ENCODE results near the gene COX8A. TPM values are rescaled to one million over a fixed set of nuclear protein-coding genes. Genes with fewer than 3 reads are reported as not detected.

The COX8A gene
- total RNA-seq, 2 experiments from 2014 or later, result 450 to 466 TPM

DNA sequence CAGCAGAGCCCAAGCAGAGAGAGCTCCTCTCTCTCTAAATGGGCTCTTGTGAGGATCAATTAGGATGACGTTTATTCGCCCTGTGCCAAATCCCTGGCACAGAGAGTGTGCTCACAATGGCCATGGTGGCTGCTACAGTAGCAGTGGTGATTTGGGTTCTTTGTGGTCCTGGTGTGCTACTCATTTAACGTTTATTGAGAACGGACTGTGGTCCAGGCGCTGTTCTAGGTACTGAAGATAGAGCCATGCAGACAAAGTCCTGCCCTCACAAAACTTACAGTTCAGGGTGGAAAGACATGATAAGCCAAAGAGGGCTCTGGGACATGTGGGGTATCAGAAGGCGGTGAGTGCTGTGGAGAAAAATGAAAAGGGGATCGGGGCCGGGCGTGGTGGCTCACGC, 17.1 kb downstream of the COX8A start:
- Mint-ChIP-seq H3K36me3 (peaks cover 26% of the 10 kb centered on the region), H3K4me3 (no peak overlapping the region), H3K4me1 (peaks cover 18% of the 10 kb centered on the region), H3K27ac (no peak overlapping the region), H3K27me3 (no peaks in the 10 kb centered on the region), H3K9me3 (no peaks in the 10 kb centered on the region)
- DNase-seq, result no peak

DNA sequence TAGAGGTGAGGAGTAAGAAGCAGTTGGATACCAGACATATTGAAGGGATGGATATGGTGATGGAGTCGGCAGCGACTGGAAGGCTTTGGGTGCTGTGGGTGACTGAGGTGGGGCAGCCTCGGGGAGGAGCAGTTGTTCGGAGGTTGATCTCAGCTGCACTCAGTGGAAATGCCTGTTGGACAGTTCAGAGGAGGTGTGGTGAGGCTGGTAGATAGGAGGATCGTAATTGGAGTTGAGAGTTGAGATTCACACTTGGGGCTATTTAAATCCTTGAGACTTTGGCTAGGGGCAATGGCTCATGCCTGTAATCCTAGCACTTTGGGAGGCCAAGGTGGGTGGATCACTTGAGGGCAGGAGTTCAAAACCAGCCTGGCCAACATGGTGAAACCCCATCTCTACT, 18.7 kb downstream of the COX8A start:
- DNase-seq, result no peak
- Mint-ChIP-seq H3K27ac (no peak overlapping the region), H3K4me1 (peaks cover 9% of the 10 kb centered on the region), H3K9me3 (no peaks in the 10 kb centered on the region), H3K36me3 (peaks cover 33% of the 10 kb centered on the region), H3K27me3 (no peaks in the 10 kb centered on the region), H3K4me3 (no peak overlapping the region)

DNA sequence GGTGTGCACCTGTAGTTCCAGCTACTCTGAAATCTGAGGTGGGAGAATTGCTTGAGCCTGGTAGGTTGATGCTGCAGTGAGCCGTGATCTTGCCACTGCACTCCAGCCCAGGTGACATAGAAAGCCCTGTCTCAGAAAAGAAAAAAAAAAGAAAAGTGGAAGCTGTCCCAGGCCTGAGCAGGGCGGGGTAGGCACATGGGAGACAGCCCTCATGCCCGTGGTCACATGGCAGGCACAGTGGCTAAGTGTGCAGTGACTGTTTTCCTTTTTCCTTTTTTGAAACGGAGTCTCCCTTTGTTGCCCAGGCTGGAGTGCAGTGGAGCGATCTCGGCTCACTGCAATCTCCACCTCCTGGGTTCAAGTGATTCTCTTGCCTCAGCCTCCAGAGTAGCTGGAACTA, 19.6 kb downstream of the COX8A start:
- Mint-ChIP-seq H3K9me3 (no peaks in the 10 kb centered on the region), H3K27me3 (peaks cover 2% of the 10 kb centered on the region), H3K4me1 (peaks cover 5% of the 10 kb centered on the region), H3K4me3 (no peak overlapping the region), H3K27ac (no peak overlapping the region), H3K36me3 (peaks cover 30% of the 10 kb centered on the region)
- no peak for DNase-seq

DNA sequence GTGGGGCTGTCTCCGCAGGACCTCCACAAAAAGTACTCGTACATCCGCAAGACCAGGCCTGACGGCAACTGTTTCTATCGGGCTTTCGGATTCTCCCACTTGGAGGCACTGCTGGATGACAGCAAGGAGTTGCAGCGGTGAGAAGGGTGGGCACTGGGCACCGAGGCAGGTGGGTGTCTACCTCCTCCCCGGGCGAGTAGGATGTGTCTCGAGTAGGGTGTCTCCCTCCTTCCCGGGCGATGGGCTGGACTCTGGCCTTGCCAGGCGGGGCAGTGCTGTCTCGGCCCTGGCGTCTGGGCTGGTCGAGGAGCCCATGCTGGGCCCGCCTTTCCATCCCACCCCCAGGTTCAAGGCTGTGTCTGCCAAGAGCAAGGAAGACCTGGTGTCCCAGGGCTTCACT, 22.1 kb downstream of the COX8A start:
- Mint-ChIP-seq H3K36me3 (peaks cover 22% of the 10 kb centered on the region), H3K27ac (no peak overlapping the region), H3K4me1 (peaks cover 3% of the 10 kb centered on the region), H3K9me3 (no peaks in the 10 kb centered on the region), H3K27me3 (peaks cover 2% of the 10 kb centered on the region), H3K4me3 (no peak overlapping the region)
- no peak for DNase-seq

DNA sequence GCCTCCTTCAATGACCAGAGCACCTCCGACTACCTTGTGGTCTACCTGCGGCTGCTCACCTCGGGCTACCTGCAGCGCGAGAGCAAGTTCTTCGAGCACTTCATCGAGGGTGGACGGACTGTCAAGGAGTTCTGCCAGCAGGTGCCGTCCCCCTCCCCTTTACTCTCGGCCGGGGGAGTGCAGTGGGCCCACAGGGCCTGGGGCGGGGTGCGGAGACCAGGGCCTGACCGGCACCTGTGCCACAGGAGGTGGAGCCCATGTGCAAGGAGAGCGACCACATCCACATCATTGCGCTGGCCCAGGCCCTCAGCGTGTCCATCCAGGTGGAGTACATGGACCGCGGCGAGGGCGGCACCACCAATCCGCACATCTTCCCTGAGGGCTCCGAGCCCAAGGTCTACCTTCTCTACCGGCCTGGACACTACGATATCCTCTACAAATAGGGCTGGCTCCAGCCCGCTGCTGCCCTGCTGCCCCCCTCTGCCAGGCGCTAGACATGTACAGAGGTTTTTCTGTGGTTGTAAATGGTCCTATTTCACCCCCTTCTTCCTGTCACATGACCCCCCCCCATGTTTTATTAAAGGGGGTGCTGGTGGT, 22.8 kb downstream of the COX8A start:
- H3K4me3 Mint-ChIP-seq, result no peak overlapping the region
- peaks cover 2% of the 10 kb centered on the region for H3K27me3 Mint-ChIP-seq
- DNase-seq, result no peak
- peaks cover 1% of the 10 kb centered on the region for H3K4me1 Mint-ChIP-seq
- no peaks in the 10 kb centered on the region for H3K9me3 Mint-ChIP-seq
- peaks cover 18% of the 10 kb centered on the region for H3K36me3 Mint-ChIP-seq
- no peak overlapping the region for H3K27ac Mint-ChIP-seq

DNA sequence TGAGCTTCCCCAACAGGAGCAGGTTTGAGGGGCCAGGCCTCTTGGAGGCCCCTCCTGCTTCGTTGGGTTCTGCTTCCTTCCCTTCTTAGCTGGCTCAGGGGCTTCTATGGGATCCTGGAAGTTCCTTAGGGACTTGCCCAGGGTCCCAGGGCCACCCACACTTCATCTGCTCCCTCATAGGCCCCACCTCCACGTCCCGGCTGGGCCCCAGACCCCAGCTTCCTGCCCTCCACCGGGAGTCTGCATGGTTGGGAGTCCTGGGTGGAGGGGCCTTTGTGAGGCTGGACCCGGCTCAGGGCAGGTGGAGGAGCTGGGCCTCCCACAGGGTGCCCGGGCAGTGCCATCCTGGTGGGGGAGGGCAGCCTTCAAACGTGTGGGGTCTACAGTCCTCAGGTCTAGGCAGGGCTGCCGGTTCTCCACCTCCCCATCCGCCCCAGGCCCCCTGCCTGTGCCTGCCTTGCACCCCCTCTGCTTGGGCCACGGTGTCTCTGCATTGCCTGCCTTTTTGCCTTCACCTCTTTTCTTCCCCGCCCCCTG, 23.4 kb downstream of the COX8A start:
- no peak for DNase-seq
- peaks cover 1% of the 10 kb centered on the region for H3K4me1 Mint-ChIP-seq
- H3K4me3 Mint-ChIP-seq, result no peak overlapping the region
- H3K36me3 Mint-ChIP-seq, result peaks cover 17% of the 10 kb centered on the region
- H3K27me3 Mint-ChIP-seq, result peaks cover 2% of the 10 kb centered on the region
- no peak overlapping the region for H3K27ac Mint-ChIP-seq
- no peaks in the 10 kb centered on the region for H3K9me3 Mint-ChIP-seq

DNA sequence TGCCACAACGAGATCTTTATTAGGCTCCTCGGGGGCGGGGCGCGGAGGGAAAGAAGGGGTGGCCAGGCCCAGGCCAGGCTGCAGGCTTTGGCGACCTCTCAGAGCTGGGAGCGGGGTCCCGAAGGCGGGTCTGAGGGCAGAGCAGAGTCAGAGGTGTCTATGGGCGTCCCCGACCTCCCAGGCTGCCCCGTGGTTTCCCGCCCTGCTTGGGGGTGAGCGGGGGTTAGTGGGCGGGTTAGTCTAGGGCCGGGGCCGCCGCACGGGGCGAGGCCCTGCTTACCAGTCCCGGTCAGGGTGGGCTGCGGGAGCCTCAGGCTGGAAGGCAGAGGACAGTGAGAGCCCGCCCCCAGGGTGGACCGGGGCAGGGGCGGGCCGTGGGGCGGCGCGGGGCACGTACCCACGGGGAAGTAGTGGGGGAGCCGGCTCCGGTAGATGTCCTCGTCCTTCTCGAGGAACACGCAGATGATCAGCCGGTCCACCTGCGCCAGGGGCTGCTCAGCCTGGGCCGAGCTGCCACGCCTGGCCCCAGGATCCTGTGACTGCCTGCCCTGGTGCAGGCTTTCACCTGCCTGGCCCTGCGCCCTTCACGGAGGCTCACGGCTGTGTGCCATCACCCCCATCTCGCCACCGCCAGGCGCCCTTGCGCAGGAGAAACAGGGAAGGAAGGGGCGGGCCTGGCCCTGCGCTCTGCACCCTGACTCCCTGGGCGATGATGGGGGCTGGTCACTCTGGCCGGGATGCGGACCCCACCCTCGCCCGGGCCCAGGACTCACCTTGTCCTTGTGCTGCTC, 24.3 kb downstream of the COX8A start:
- H3K4me3 Mint-ChIP-seq, result no peak overlapping the region
- no peak overlapping the region for H3K27ac Mint-ChIP-seq
- H3K36me3 Mint-ChIP-seq, result peaks cover 15% of the 10 kb centered on the region
- peaks cover 1% of the 10 kb centered on the region for H3K4me1 Mint-ChIP-seq
- peaks cover 2% of the 10 kb centered on the region for H3K27me3 Mint-ChIP-seq
- DNase-seq, result no peak
- no peaks in the 10 kb centered on the region for H3K9me3 Mint-ChIP-seq

DNA sequence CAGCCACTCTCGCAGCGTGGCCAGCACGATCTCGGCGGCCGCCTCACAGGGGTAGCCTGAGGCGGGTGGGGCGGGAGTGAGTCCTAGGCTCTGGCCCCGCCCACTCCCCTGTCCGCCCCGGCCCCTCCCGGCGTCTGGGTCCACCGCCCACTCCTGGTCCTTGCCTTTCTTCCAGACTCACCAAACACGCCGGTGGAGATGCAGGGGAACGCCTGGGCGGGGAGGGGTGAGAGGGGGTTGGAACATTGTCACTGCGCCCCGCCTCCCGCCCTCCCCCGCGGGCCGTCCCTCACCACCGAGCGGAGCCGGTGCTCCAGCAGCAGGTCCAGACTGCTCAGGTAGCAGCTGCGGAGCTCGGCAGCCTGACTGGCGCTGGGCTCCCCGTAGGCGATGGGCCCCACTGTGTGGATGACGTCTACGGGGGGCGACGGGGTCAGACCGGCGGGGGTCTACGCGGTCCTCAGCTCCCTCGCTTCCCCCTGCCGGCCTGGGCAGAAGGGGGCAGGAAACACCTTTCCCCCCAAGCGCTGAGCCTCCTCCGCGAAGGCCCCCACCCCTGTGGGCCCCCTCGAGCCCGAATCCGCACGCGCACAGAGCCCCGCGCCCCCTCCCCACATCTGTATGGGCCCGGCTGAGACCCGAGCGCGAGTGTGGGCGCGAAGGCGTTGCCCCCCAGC, 25.1 kb downstream of the COX8A start:
- H3K36me3 Mint-ChIP-seq, result peaks cover 13% of the 10 kb centered on the region
- no peak overlapping the region for H3K4me3 Mint-ChIP-seq

DNA sequence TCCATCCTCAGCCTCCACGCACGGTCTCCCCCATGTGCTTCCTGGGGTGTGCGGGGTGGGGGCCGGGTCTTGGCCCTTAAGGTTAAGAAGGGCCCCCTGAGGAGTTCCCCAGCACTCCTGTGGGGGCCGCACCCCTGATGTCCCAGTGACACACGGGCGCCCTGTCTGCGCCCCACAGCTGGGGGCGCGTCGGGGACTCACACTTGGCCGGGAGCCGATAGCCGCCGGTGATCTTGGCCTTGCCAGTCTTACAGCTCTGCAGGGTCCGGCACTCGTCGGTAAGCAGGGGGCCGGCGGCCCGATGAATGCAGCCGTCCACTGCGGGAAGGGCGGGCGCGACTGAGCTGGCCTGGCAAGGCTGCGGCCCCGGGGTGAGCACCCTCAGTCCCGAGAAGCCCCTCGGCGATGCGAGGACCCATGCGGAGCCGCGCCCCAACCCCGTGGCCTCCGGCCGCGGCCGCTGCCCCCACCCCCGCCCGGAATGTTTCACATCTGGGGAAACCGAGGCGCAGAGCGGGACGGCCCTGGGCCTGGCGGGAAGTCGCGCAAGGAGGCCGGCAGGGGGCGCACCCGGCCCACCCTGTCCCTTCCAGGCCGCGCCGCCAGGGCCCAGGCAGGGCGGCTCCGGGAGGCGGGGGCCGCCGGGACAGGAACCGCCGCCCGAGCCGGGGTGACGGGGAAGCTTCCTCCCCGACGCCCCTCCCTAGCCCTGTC, 25.8 kb downstream of the COX8A start:
- Mint-ChIP-seq H3K36me3 (peaks cover 13% of the 10 kb centered on the region), H3K27me3 (peaks cover 5% of the 10 kb centered on the region), H3K27ac (no peak overlapping the region), H3K4me1 (no peaks in the 10 kb centered on the region), H3K9me3 (no peaks in the 10 kb centered on the region), H3K4me3 (peak overlapping the region; percentile 14)
- DNase-seq, result peak; percentile 84

More for the DNA sequence above, 25.1 kb downstream of the COX8A start:
- H3K9me3 Mint-ChIP-seq, result no peaks in the 10 kb centered on the region
- peak; percentile 70 for DNase-seq
- H3K27ac Mint-ChIP-seq, result no peak overlapping the region
- H3K4me1 Mint-ChIP-seq, result no peaks in the 10 kb centered on the region
- peaks cover 2% of the 10 kb centered on the region for H3K27me3 Mint-ChIP-seq

DNA sequence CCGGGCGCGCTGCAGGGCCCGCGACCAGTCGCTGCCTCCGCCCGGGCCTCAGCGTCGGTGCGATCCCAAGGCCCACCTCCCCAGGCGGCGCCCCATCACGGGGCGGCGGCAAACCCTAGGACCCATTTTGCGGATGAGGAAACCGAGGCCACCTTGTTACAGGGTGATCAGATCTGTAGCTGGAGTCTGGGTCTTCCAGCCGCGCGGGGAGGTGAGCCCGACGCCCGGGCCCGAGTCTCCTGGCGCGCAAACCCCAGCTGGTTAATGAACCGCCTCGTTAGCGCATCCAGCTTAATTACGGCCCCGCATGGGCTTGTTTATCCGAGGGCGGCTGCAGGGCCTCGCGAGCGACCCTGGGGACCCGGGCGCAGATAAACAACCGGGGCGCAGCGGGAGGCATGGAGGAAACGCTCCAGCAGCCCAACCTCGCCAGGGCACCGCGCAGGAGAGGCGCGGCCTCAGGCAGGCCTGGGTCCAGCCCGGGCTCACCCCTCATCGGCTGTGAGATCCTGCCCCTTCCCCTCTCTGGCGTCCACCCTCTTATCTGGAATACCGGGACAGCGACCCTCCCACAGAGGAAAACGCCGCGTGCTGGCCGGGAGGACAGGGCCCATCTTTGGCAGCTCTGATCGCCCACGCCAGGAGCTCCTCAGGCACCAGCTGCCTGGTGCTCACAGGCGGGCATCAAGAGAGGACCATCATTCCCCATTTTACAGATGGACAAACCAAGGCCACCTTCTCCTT, 26.5 kb downstream of the COX8A start:
- H3K27ac Mint-ChIP-seq, result no peak overlapping the region
- H3K4me3 Mint-ChIP-seq, result no peak overlapping the region
- no peaks in the 10 kb centered on the region for H3K9me3 Mint-ChIP-seq
- peaks cover 13% of the 10 kb centered on the region for H3K36me3 Mint-ChIP-seq
- no peaks in the 10 kb centered on the region for H3K4me1 Mint-ChIP-seq
- DNase-seq, result no peak
- peaks cover 5% of the 10 kb centered on the region for H3K27me3 Mint-ChIP-seq

DNA sequence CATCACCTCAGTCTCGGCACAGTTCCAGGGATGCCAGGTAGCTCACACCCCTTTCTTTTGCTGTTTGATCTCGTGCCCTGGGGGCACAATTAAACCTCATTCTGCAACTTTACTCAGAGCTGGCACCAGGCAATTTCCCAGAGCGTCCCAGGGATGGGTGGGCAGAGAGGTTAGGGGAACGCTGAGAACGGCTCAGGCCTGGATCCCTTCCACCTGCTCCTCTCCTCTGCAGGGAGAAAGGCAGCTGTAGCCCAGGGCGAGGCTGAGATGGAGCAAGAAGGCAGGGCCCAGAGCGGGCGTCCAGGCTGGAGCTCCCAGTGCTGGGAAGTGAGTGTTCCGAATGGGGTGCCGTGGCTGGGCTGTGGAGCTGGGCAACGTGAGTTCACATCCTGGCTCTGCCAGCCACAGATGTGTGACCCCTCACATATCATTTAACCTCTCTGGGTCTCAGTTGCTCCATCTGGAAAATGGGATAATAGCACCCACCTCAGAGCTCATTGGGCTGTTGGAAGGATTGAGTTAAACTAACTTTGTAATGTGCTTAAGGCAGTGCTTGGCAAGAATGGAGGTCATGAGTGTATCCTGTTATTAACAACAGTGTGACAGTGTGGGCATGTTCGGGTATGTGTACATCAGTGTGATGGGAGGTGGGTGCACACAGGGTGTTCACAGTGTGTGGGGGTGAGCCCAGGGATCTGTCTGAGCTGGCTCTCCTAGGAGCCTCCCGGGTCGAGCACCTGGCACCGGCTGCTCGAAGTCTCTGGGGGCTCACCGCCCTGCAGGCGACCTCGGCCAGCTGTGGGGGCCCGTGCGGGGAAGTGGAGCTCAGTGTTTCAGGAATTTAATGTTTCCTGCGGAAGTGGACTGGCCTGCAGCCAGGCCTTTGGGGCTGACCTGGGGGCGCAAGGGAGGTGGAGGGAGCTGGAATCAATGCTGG, 27.3 kb downstream of the COX8A start:
- H3K9me3 Mint-ChIP-seq, result no peaks in the 10 kb centered on the region
- peaks cover 13% of the 10 kb centered on the region for H3K27me3 Mint-ChIP-seq
- H3K36me3 Mint-ChIP-seq, result peaks cover 13% of the 10 kb centered on the region
- no peak overlapping the region for H3K4me3 Mint-ChIP-seq
- no peaks in the 10 kb centered on the region for H3K4me1 Mint-ChIP-seq
- no peak overlapping the region for H3K27ac Mint-ChIP-seq
- no peak for DNase-seq

DNA sequence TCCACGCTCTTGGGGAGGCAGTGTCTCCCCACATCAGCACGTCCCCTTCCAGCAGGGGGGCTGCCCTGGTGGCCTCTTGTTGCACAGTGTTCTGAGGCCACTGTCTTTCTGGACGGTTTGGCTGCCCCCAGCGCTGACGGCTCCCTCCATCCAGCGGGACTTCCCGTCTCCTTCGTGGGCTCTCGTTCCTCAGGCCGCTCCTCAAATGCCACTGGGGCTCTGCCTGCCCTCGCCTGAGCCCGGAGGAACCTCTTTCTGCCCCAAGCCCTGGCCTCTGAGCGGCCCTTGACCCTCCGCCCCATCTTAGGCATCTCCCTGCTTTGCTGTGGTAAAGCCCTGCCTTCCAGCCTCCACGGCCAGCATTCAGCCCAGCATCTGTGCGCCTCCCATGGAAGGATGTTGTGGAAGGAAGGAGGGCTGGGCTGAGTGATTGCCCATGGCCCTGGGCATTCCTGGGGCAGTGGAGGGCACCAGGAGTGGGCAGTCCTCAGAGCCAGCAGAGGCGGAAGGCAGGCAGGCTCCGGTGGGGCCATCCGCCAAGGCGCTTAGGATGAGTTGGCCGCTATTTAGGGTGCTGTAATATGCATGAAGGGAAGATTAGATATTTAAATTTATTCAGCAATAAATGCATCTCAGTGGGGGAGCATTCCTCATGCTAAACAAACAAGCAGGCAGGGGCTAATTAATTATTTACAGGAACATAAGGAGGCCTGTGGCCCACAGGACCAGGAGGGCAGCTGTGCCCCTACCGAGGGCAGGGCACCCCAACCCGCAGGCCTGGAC, 29.6 kb downstream of the COX8A start:
- H3K27ac Mint-ChIP-seq, result no peak overlapping the region
- no peak overlapping the region for H3K4me3 Mint-ChIP-seq
- no peak for DNase-seq
- no peaks in the 10 kb centered on the region for H3K36me3 Mint-ChIP-seq
- H3K9me3 Mint-ChIP-seq, result no peaks in the 10 kb centered on the region
- H3K27me3 Mint-ChIP-seq, result peaks cover 31% of the 10 kb centered on the region
- peaks cover 12% of the 10 kb centered on the region for H3K4me1 Mint-ChIP-seq

DNA sequence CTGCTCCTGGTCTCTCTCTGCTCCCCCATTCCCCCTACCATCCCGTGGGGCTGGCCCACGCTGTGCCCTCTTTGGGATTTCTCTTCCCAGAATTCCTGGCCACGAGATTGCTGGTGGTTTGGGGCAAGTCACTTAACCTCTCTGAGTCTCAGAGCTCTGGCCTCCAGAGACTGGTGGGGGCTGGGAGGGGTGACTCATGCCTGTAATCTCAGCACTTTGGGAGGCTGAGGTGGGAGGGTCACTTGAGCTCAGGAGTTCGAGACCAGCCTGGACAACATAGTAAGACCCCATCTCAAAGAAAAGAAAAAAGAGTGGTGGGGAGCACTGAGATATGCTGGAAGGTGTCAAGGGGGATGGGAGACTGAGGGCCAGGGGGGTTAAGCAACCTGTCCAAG, 30.2 kb downstream of the COX8A start:
- Mint-ChIP-seq H3K4me1 (peaks cover 12% of the 10 kb centered on the region), H3K4me3 (no peak overlapping the region), H3K9me3 (no peaks in the 10 kb centered on the region), H3K27ac (no peak overlapping the region), H3K36me3 (no peaks in the 10 kb centered on the region), H3K27me3 (peaks cover 37% of the 10 kb centered on the region)
- no peak for DNase-seq

Measured in activated naive CD8-positive, alpha-beta T cell treated with anti-CD3 and anti-CD28 coated beads for 36 hours (primary cell).